Osteoblast (primary cell): ENCODE results near the gene LGI1. TPM values are rescaled to one million over a fixed set of nuclear protein-coding genes. Genes with fewer than 3 reads are reported as not detected.

Experiments used
- DNase-seq: peaks from one replicate; pipeline ENCODE4 v3.0.0; 2011; ENCODE audit warnings: low spot score, mixed read lengths; ENCODE audit not compliant: insufficient read length; ENCODE audit errors: missing footprints
- H2AFZ ChIP-seq: 2 replicates; pipeline ENCODE4 v1.6.0; 2011; ENCODE audit warnings: mild to moderate bottlenecking, low read length
- H3K27ac ChIP-seq: 2 replicates; pipeline ENCODE4 v1.5.1; 2011; ENCODE audit warnings: mild to moderate bottlenecking, low read depth, low read length, moderate library complexity
- H3K27me3 ChIP-seq: 2 replicates; pipeline ENCODE4 v1.6.0; 2012; ENCODE audit warnings: mild to moderate bottlenecking, control low read depth, inconsistent platforms, low read length, moderate library complexity; ENCODE audit not compliant: insufficient read depth
- H3K36me3 ChIP-seq: 2 replicates; pipeline ENCODE4 v1.5.1; 2011; ENCODE audit warnings: mild to moderate bottlenecking, low read length, control low read depth, moderate library complexity; ENCODE audit not compliant: insufficient read depth
- H3K4me1 ChIP-seq: 2 replicates; pipeline ENCODE4 v1.5.1; 2011; ENCODE audit warnings: mild to moderate bottlenecking, low read length, control low read depth, moderate library complexity; ENCODE audit not compliant: insufficient read depth
- H3K4me2 ChIP-seq: 2 replicates; pipeline ENCODE4 v1.6.0; 2011; ENCODE audit warnings: mild to moderate bottlenecking, low read length; ENCODE audit not compliant: insufficient read depth
- H3K4me3 ChIP-seq: fragments of 200-600 bp; sonication (generic); 3 replicates; pipeline ENCODE4 v1.5.1; 2012; ENCODE audit warnings: mild to moderate bottlenecking, low read length, inconsistent platforms; ENCODE audit not compliant: insufficient read depth
- H3K79me2 ChIP-seq: 2 replicates; pipeline ENCODE4 v1.6.0; 2012; ENCODE audit warnings: mild to moderate bottlenecking, low read length, control low read depth, inconsistent platforms; ENCODE audit not compliant: insufficient read depth
- H3K9me3 ChIP-seq: 2 replicates; pipeline ENCODE4 v1.5.1; 2011; ENCODE audit warnings: low read depth, low read length, control low read depth
- H4K20me1 ChIP-seq: 2 replicates; pipeline ENCODE4 v1.6.0; 2012; ENCODE audit warnings: mild to moderate bottlenecking, low read length, control low read depth; ENCODE audit not compliant: insufficient read depth
- total RNA-seq: library from RNA; depleted of rRNA; stranded (reverse); fragments of >200 nt; gene quantifications from 2 replicates; pipeline ENCODE4 v1.2.3, GENCODE V29; 2012
- TF ChIP-seq, protein P1 (sequence below): IDR thresholded peaks from 2 replicates; pipeline ENCODE4 v1.5.1; 2011; ENCODE audit warnings: mild to moderate bottlenecking, low read depth, low read length, moderate library complexity; ENCODE audit errors: extremely low read depth

Gene LGI1
- total RNA-seq, 1 donor, result not detected

- H3K4me3 ChIP-seq, result no peak overlapping the region
- no peaks in the 10 kb centered on the region for H3K9me3 ChIP-seq
- H2AFZ ChIP-seq, result no peak overlapping the region
- H3K79me2 ChIP-seq, result no peaks in the 10 kb centered on the region
- H4K20me1 ChIP-seq, result no peaks in the 10 kb centered on the region
- TF ChIP-seq, protein P1, sequence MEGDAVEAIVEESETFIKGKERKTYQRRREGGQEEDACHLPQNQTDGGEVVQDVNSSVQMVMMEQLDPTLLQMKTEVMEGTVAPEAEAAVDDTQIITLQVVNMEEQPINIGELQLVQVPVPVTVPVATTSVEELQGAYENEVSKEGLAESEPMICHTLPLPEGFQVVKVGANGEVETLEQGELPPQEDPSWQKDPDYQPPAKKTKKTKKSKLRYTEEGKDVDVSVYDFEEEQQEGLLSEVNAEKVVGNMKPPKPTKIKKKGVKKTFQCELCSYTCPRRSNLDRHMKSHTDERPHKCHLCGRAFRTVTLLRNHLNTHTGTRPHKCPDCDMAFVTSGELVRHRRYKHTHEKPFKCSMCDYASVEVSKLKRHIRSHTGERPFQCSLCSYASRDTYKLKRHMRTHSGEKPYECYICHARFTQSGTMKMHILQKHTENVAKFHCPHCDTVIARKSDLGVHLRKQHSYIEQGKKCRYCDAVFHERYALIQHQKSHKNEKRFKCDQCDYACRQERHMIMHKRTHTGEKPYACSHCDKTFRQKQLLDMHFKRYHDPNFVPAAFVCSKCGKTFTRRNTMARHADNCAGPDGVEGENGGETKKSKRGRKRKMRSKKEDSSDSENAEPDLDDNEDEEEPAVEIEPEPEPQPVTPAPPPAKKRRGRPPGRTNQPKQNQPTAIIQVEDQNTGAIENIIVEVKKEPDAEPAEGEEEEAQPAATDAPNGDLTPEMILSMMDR, result no peak
- no peak overlapping the region for H3K4me2 ChIP-seq
- no peaks in the 10 kb centered on the region for H3K4me1 ChIP-seq
- no peaks in the 10 kb centered on the region for H3K36me3 ChIP-seq
- DNase-seq, result no peak
- peaks cover 6% of the 10 kb centered on the region for H3K27me3 ChIP-seq
- H3K27ac ChIP-seq, result no peak overlapping the region
Measured at GRCh38 chr10:93766918-93767317, 9.2 kb downstream of the LGI1 start.

DNA sequence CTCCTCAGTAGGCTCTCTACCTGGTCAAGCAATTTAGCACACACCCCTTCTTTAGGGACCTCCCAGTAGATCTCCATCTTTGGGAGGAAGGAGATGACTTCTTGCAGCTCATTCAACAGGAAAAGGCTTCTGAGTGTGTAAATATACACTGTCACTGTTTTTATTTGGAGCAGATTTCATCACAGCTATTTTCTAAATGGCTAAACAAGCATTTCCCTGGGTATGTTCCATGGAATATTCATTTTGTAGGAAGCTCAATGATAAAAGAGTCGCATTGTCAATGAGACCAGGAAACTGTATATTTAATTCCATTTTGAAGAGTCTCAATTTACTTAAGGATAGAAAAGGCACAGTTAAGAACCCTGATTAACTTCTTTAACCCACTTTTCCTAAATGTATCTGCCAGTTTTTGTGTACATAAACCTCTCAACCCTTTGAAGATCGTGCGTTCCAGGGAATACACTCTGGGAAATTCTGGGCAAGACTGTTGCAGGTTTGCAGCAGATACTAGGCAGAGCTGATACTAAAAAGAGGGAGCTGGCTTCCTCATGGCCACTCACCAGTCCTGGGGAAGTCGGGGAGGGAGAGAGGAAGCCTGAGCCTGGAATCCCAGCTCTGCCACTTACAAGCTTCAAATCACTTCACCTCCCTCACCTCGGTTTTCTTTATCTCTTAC, 10.1 kb downstream of the LGI1 start:
- no peak for DNase-seq
- Histone ChIP-seq H3K27ac (no peak overlapping the region), H4K20me1 (no peaks in the 10 kb centered on the region), H3K9me3 (no peaks in the 10 kb centered on the region), H3K4me3 (no peak overlapping the region), H3K36me3 (no peaks in the 10 kb centered on the region), H3K79me2 (no peaks in the 10 kb centered on the region), H2AFZ (no peak overlapping the region), H3K4me1 (no peaks in the 10 kb centered on the region), H3K27me3 (peaks cover 3% of the 10 kb centered on the region), H3K4me2 (no peak overlapping the region)
- TF ChIP-seq, protein P1, result no peak

GRCh38 chr10:93768892-93769291, 11.2 kb downstream of the LGI1 start:
- Histone ChIP-seq H4K20me1 (no peaks in the 10 kb centered on the region), H3K27me3 (peaks cover 3% of the 10 kb centered on the region), H3K79me2 (no peaks in the 10 kb centered on the region), H3K9me3 (no peaks in the 10 kb centered on the region), H3K4me2 (no peak overlapping the region), H3K4me3 (no peak overlapping the region), H3K27ac (no peak overlapping the region), H3K4me1 (no peaks in the 10 kb centered on the region), H2AFZ (no peak overlapping the region), H3K36me3 (no peaks in the 10 kb centered on the region)
- no peak for DNase-seq
- TF ChIP-seq, protein P1, result no peak

DNA sequence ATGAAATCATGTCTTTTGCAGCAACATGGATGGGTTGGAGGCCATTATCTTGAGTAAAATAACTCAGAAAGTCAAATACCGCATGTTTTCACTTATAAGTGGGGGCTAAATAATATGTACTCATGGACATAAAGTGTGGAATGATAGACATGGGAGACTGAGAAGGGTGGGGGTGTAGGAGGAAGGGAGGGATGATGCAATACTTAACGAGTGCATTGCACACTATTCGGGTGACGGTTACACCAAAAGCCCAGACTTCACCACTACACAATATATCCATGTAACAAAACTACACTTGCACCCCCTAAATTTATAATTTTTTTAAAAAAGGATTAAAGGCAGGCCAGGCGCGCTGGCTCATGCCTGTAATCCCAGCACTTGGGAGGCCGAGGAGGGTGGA, 13.6 kb downstream of the LGI1 start:
- Histone ChIP-seq H3K9me3 (no peaks in the 10 kb centered on the region), H3K27me3 (no peaks in the 10 kb centered on the region), H4K20me1 (no peaks in the 10 kb centered on the region), H3K4me2 (no peak overlapping the region), H2AFZ (no peak overlapping the region), H3K4me1 (no peaks in the 10 kb centered on the region), H3K4me3 (no peak overlapping the region), H3K79me2 (no peaks in the 10 kb centered on the region), H3K27ac (no peak overlapping the region), H3K36me3 (no peaks in the 10 kb centered on the region)
- TF ChIP-seq, protein P1, result no peak
- DNase-seq, result no peak
